SK-N-SH (cell line): ENCODE results near the gene PALLD. TPM values are rescaled to one million over a fixed set of nuclear protein-coding genes. Genes with fewer than 3 reads are reported as not detected.

Experiments
- CTCF ChIA-PET: fragments of 300-600, 350-600 bp; formaldehyde crosslinking; extraction: SDS; loops from one replicate; lab custom pipeline; 2021; lab: Yijun Ruan, JAX
- POLR2A ChIA-PET: fragments of 350-600 bp; sonication (Branson Sonifier 250); formaldehyde crosslinking; extraction: SDS; loops from one replicate; lab custom pipeline; 2020; ENCODE audit warnings: antibody characterized with exemption, inconsistent platforms; lab: Yijun Ruan, JAX
- DNase-seq: peaks from one replicate; pipeline ENCODE4 v3.0.0; 2012
- H2AFZ ChIP-seq: fragments of 200-600 bp; sonication (generic); 2 replicates; pipeline ENCODE4 v1.8.1; 2016; ENCODE audit warnings: antibody characterized with exemption, mild to moderate bottlenecking, low read depth
- H3F3A ChIP-seq: fragments of 200-600 bp; sonication (generic); replicated peaks from 2 replicates; pipeline ENCODE3; 2016; ENCODE audit warnings: antibody characterized with exemption, mild to moderate bottlenecking; ENCODE audit not compliant: insufficient read depth
- H3K27ac ChIP-seq, 2 experiments: fragments of 200-500 bp in 1 of 2; fragments of 200-600 bp in 1 of 2; sonication (Bioruptor generic) in 1 of 2; sonication (generic), shearing (Covaris generic) in 1 of 2; 2 replicates each; pipeline versions ENCODE4 v1.5.1 to v1.6.1; 2014 to 2016; ENCODE audit warnings: low read depth in 2 of 2, inconsistent platforms in 1 of 2, low read length in 1 of 2, mild to moderate bottlenecking in 1 of 2, mixed read lengths in 1 of 2
- H3K27me3 ChIP-seq: fragments of 200-600 bp; sonication (generic), shearing (Covaris generic); 2 replicates; pipeline ENCODE4 v1.6.1; 2016; ENCODE audit warnings: mixed run types; ENCODE audit not compliant: insufficient read depth
- H3K36me3 ChIP-seq, 2 experiments: fragments of 200-500 bp in 1 of 2; fragments of 200-600 bp in 1 of 2; sonication (Bioruptor generic) in 1 of 2; sonication (generic) in 1 of 2; replicated peaks in 1 of 2; 2 replicates each; pipeline versions ENCODE3 to v1.5.1; 2014 to 2016; ENCODE audit warnings: low read length in 1 of 2, mild to moderate bottlenecking in 1 of 2; ENCODE audit not compliant: insufficient read depth in 2 of 2, control insufficient read depth in 1 of 2
- H3K4me1 ChIP-seq, 2 experiments: fragments of 200-500 bp in 1 of 2; fragments of 200-600 bp in 1 of 2; sonication (Bioruptor generic) in 1 of 2; sonication (generic), shearing (Covaris generic) in 1 of 2; 2 replicates each; pipeline versions ENCODE4 v1.5.1 to v1.6.1; 2014 to 2016; ENCODE audit warnings: low read depth in 1 of 2, low read length in 1 of 2, mixed run types in 1 of 2; ENCODE audit not compliant: insufficient read depth in 2 of 2, control insufficient read depth in 1 of 2
- H3K4me2 ChIP-seq: fragments of 200-600 bp; sonication (generic), shearing (Covaris generic); 2 replicates; pipeline ENCODE4 v1.6.1; 2017; ENCODE audit warnings: mixed run types
- H3K4me3 ChIP-seq, 2 experiments: fragments of 200-500 bp in 1 of 2; fragments of 200-600 bp in 1 of 2; sonication (Bioruptor generic) in 1 of 2; sonication (generic), shearing (Covaris generic) in 1 of 2; 2 replicates each; pipeline versions ENCODE4 v1.5.1 to v1.8.1; 2014 to 2016; ENCODE audit warnings: low read depth in 2 of 2, inconsistent platforms in 1 of 2, low read length in 1 of 2, mild to moderate bottlenecking in 1 of 2, mixed read lengths in 1 of 2, moderate library complexity in 1 of 2
- H3K79me2 ChIP-seq: fragments of 200-600 bp; sonication (generic); 2 replicates; pipeline ENCODE4 v1.8.1; 2017; ENCODE audit warnings: mild to moderate bottlenecking; ENCODE audit not compliant: insufficient read depth
- H3K9ac ChIP-seq: fragments of 200-600 bp; sonication (generic); 2 replicates; pipeline ENCODE4 v1.6.1; 2017; ENCODE audit warnings: mixed run types
- H3K9me2 ChIP-seq: fragments of 200-600 bp; sonication (generic); 2 replicates; pipeline ENCODE4 v1.6.1; 2017; ENCODE audit warnings: mixed run types
- H3K9me3 ChIP-seq: fragments of 200-600 bp; sonication (generic); 2 replicates; pipeline ENCODE4 v1.6.1; 2017; ENCODE audit warnings: mixed run types, mild to moderate bottlenecking, moderate library complexity
- H4K20me1 ChIP-seq: fragments of 200-600 bp; sonication (generic); 2 replicates; pipeline ENCODE4 v1.6.1; 2017; ENCODE audit warnings: mild to moderate bottlenecking, mixed run types; ENCODE audit not compliant: insufficient read depth
- EP300 ChIP-seq, 2 experiments: IDR thresholded peaks; 2 replicates each; pipeline versions ENCODE4 v1.4.0 to v1.6.1; 2012; ENCODE audit warnings: borderline replicate concordance in 1 of 2, low read depth in 1 of 2, low read length in 1 of 2
- EZH2phosphoT487 ChIP-seq: fragments of 200-600 bp; sonication (generic); IDR thresholded peaks from 2 replicates; pipeline ENCODE4 v1.6.1; 2017; ENCODE audit warnings: low read depth, mixed run types, mild to moderate bottlenecking, antibody characterized with exemption, moderate library complexity, borderline replicate concordance
- GABPA ChIP-seq: IDR thresholded peaks from 2 replicates; pipeline ENCODE4 v1.4.0; 2012; ENCODE audit warnings: low read depth, mild to moderate bottlenecking
- IRF3 ChIP-seq: fragments of 150-350 bp; IDR thresholded peaks from 2 replicates; pipeline ENCODE4 v1.6.1; 2016; ENCODE audit warnings: mild to moderate bottlenecking, low read depth, low read length
- JUND ChIP-seq: IDR thresholded peaks from 2 replicates; pipeline ENCODE4 v1.4.0; 2012
- MAX ChIP-seq: IDR thresholded peaks from 2 replicates; pipeline ENCODE4 v1.4.0; 2012; ENCODE audit warnings: low read depth
- MXI1 ChIP-seq: IDR thresholded peaks from 2 replicates; pipeline ENCODE4 v1.6.1; 2012; ENCODE audit warnings: mild to moderate bottlenecking, low read depth, low read length, improper control_type of control experiment
- NFIC ChIP-seq: IDR thresholded peaks from 2 replicates; pipeline ENCODE4 v1.4.0; 2012; ENCODE audit warnings: borderline replicate concordance
- NRF1 ChIP-seq: IDR thresholded peaks from 2 replicates; pipeline ENCODE4 v1.6.1; 2012; ENCODE audit warnings: low read depth, mild to moderate bottlenecking, low read length
- PBX3 ChIP-seq: IDR thresholded peaks from 2 replicates; pipeline ENCODE4; 2012
- RCOR1 ChIP-seq: fragments of 150-350 bp; IDR thresholded peaks from 2 replicates; pipeline ENCODE4 v1.6.1; 2017; ENCODE audit warnings: antibody characterized with exemption, low read length
- RFX5 ChIP-seq: IDR thresholded peaks from 2 replicates; pipeline ENCODE4 v1.6.1; 2012; ENCODE audit warnings: mild to moderate bottlenecking, improper control_type of control experiment, low read length
- SMC3 ChIP-seq: IDR thresholded peaks from 2 replicates; pipeline ENCODE4 v1.6.1; 2012; ENCODE audit warnings: low read depth, low read length, improper control_type of control experiment
- TCF12 ChIP-seq: IDR thresholded peaks from 2 replicates; pipeline ENCODE4 v1.4.0; 2012
- TEAD4 ChIP-seq: IDR thresholded peaks from 2 replicates; pipeline ENCODE4 v1.4.0; 2012; ENCODE audit warnings: mild to moderate bottlenecking, borderline replicate concordance; ENCODE audit not compliant: insufficient read depth
- YY1 ChIP-seq: IDR thresholded peaks from 2 replicates; pipeline ENCODE4 v1.4.0; 2012; ENCODE audit warnings: low read depth, mild to moderate bottlenecking
- ZBTB33 ChIP-seq: IDR thresholded peaks from 2 replicates; pipeline ENCODE4 v1.4.0; 2012; ENCODE audit warnings: low read depth, borderline replicate concordance
- WGBS: methylation state at CpG from one replicate; pipeline ENCODE4 v1.1.6; 2017; ENCODE audit warnings: low lambda C conversion rate; 5-methylcytosine and 5-hydroxymethylcytosine counted together
- polyA plus RNA-seq, 3 experiments: library from polyadenylated mRNA; depleted of rRNA; stranded (reverse); fragments of >200 nt; gene quantifications; 2 replicates each; pipeline ENCODE4 v1.2.3, GENCODE V29; 2012
- TF ChIP-seq, protein P1 (sequence below): fragments of 150-350 bp; IDR thresholded peaks from 2 replicates; pipeline ENCODE4 v1.6.1; 2017; ENCODE audit warnings: antibody characterized with exemption, low read length, low read depth, borderline replicate concordance
- TF ChIP-seq, protein P2 (sequence below): fragments of 200-600 bp; sonication (generic); IDR thresholded peaks from 2 replicates; pipeline ENCODE4 v1.6.1; 2017; ENCODE audit warnings: antibody characterized with exemption, mild to moderate bottlenecking, moderate library complexity

The PALLD gene
- polyA plus RNA-seq, 1 of the 3 experiments (the other 2 are of a cell fraction): 33.0 TPM

DNA sequence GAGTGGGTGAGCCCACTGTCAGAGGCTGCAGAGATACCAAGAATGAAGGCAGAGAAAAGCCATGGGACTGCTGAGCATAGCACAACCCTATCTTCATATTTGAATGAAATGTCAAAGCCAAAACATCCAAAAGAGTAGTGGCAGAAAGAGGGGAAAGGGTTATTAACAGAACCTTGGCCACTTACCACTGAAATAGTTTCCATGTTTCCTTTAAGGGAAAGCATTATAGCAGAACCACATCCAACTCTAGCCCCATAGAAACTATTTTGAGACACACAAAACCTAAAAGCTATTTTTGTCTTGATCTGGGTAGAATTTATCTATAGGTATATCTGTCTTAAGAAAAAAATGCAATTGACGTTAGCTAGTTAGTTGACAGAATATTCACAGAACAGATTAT is 373.2 kb downstream of the PALLD start:
- H3K36me3 ChIP-seq: peaks cover 5 to 27% of the 10 kb centered on the region in 2 experiments
- H3K27me3 ChIP-seq: no peaks in the 10 kb centered on the region
- ChIA-PET POLR2A (no interaction called here), CTCF (no interaction called here)
- H4K20me1 ChIP-seq: 0 out of 2 replicates have a peak, but pooled peaks cover 4% of the 10 kb centered on the region
- no peak overlapping the region for H3K4me3 ChIP-seq
- WGBS: 97% methylated on average over 1 of the region's 1 CpG
- TF ChIP-seq RCOR1 (no peak), JUND (no peak), EP300 (IDR thresholded peaks at IDR 0.05; ENCODE audit: borderline replicate concordance in 1 of 2, low read depth in 1 of 2, low read length in 1 of 2) (no peak), PBX3 (no peak), YY1 (no peak), MXI1 (no peak), NRF1 (no peak), TEAD4 (no peak), EZH2phosphoT487 (no peak), TCF12 (no peak), GABPA (no peak), IRF3 (no peak), NFIC (no peak), RFX5 (no peak), SMC3 (no peak), ZBTB33 (no peak), MAX (no peak)
- TF ChIP-seq, protein P1, sequence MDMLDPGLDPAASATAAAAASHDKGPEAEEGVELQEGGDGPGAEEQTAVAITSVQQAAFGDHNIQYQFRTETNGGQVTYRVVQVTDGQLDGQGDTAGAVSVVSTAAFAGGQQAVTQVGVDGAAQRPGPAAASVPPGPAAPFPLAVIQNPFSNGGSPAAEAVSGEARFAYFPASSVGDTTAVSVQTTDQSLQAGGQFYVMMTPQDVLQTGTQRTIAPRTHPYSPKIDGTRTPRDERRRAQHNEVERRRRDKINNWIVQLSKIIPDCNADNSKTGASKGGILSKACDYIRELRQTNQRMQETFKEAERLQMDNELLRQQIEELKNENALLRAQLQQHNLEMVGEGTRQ: no peak
- TF ChIP-seq, protein P2, sequence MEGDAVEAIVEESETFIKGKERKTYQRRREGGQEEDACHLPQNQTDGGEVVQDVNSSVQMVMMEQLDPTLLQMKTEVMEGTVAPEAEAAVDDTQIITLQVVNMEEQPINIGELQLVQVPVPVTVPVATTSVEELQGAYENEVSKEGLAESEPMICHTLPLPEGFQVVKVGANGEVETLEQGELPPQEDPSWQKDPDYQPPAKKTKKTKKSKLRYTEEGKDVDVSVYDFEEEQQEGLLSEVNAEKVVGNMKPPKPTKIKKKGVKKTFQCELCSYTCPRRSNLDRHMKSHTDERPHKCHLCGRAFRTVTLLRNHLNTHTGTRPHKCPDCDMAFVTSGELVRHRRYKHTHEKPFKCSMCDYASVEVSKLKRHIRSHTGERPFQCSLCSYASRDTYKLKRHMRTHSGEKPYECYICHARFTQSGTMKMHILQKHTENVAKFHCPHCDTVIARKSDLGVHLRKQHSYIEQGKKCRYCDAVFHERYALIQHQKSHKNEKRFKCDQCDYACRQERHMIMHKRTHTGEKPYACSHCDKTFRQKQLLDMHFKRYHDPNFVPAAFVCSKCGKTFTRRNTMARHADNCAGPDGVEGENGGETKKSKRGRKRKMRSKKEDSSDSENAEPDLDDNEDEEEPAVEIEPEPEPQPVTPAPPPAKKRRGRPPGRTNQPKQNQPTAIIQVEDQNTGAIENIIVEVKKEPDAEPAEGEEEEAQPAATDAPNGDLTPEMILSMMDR: no peak
- H3K27ac ChIP-seq: no peak overlapping the region
- no peaks in the 10 kb centered on the region for H3K9me3 ChIP-seq
- H3K9me2 ChIP-seq: no peaks in the 10 kb centered on the region
- H3K4me1 ChIP-seq: peaks cover 13 to 31% of the 10 kb centered on the region in 2 experiments; a peak in 3 of 4 replicates
- H3K79me2 ChIP-seq: peaks cover 91% of the 10 kb centered on the region
- DNase-seq: no peak
- no peak overlapping the region for H3K9ac ChIP-seq
- H3F3A ChIP-seq: peaks cover 35% of the 10 kb centered on the region
- H3K4me2 ChIP-seq: no peak overlapping the region
- H2AFZ ChIP-seq: no peak overlapping the region
